GM21717 (cell line): ENCODE data around the gene TRMT44.
"Not testable (repeated sequence)": the region's sequence is repeated elsewhere in the genome, so short reads cannot be mapped to it uniquely, and the experiment has no call there.

Source experiments
- ATAC-seq: cut with Tn5 transposase; IDR thresholded peaks from one replicate; pipeline ENCODE4 v1.9.1; 2021; ENCODE audit warnings: mild to moderate bottlenecking, moderate library complexity; ENCODE audit not compliant: unreplicated experiment

Gene TRMT44

DNA sequence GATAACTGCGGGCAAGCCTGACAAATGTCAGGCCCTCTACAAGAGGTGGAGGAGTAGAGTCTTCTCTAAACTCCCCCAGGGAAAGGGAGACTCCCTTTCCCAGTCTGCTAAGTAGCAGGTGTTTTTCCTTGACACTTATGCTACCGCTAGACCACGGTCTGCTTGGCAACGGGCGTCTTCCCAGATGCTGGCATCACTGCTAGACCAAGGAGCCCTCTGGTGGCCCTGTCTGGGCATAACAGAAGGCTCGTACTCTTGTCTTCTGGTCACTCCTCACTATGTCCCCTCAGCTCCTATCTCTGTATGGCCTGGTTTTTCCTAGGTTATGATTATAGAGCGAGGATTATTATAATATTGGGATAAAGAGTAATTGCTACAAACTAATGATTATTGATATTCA lies 33.7 kb upstream of the TRMT44 start:
- not testable (repeated sequence) for ATAC-seq

DNA sequence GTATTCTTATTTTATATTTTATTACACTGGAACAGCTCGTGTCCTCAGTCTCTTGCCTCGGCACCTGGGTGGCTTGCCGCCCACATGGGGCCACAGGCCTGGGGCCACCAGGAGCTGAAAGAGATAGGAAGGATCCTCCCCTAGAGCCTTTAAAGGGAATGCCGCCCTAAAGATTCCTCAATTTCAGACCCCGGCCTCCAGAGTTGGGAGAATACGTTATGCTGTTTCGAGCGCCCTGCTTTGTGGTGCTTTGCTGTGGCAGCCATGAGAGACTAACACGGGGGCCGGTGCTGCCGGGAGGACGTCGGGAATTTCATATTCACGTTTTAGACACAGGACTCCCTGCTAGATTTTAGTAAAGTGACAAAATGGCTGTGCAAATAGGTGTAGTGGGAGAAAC lies 33.3 kb upstream of the TRMT44 start:
- ATAC-seq: no peak

DNA sequence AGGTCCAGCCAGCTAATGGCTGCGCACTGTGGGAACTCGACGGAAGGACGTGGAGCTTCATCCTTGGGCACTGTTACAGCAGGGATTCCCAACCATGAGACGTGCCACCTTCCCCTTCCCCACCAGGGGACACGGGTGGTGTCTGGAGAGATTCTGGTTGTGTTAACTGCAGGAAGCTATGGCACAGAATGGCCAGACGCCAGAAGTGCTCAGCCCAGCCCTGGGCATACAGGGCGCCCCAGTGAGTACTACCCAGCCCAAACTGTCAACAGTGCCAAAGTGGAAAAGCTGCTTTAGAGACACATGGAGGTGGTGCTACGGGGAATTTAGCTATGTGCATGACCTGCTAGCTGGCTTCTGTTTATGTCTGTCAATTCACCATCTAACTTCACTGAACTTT lies 32.8 kb upstream of the TRMT44 start:
- no peak for ATAC-seq

DNA sequence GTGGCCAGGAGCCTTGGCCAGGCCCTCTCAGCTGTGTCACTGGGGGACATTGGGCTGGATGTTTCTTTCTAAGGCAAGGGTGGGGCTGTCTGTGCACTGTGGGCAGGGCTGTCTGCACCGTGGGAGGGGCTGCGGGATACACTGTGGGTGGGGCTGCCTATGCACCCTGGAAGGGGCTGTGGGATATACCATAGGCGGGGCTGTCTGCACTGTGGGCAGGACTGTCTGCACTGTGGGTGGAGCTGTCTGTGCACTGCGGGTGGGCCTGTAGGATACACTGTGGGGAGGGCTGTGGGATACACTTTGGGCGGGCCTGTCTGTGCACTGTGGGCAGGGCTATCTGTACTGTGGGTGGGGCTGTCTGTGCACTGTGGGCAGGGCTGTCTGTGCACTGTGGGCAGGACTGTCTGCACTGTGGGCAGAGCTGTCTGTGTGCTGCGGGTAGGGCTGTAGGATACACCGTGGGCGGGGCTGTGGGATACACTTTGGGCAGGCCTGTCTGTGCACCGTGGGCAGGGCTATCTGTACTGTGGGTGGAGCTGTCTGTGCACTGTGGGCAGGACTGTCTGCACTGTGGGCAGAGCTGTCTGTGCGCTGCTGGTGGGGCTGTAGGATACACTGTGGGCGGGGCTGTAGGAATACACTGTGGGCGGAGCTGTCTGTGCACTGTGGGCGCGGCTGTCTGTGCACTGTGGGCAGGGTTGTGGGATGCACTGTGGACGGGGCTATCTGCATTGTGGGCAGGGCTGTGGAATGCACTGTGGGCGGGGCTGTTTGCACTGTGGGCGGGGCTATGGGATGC lies 31.1 kb upstream of the TRMT44 start:
- ATAC-seq: no peak

DNA sequence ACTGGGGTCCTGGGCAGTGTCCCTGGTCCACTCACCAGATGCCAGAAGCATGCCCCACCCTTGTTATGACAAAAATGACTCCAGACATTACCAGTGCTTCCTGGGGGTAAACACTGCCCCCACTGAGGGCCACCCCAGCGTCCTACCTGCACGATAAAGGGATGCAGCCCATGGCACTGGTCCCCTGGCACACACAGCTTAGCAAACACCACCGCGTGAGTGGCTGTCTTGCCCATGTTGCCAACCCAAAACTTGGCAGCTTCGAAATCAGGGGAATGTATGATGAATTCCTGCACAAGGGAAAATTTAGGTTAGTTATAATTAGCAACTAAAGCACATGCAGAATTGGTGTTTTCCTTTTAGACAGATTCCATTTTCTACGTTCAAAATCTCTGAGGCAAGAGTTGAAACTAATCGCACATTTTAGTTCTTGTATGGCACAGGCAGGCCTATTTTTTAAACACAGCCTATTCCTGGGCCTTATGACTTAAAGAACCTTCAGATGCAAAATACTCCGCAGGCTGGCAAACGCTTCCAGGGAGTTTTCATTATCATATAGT lies 30.4 kb upstream of the TRMT44 start:
- no peak for ATAC-seq

DNA sequence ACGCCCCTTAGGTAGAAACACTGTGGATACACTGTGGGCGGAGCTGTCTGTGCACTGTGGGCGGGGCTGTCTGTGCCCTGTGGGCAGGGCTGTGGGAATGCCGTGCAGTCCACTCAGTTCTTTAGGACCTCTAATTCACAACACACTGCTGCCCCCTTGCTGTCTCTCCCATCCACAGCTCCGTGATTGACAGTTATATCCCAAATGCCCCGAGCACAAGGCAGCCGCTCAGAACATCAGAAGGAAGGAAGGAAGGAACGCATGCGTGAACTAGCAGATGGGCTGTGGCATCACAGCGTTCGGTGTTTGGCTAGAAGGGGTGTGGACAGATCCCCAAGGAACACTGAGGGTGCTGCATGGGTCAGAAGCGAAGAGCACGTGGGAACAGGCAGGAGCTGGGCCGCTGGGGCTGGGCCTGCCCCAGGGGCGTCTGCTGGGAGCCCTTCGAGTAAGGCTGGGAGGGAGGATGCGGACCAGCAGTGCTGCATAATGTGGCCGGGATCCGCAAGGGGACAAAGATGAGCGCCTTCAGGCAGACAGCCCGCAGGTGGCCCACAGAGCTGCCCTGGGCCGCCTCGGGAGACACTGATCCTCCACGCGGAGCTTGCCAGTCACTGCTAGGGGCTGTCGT lies 29.8 kb upstream of the TRMT44 start:
- no peak for ATAC-seq

DNA sequence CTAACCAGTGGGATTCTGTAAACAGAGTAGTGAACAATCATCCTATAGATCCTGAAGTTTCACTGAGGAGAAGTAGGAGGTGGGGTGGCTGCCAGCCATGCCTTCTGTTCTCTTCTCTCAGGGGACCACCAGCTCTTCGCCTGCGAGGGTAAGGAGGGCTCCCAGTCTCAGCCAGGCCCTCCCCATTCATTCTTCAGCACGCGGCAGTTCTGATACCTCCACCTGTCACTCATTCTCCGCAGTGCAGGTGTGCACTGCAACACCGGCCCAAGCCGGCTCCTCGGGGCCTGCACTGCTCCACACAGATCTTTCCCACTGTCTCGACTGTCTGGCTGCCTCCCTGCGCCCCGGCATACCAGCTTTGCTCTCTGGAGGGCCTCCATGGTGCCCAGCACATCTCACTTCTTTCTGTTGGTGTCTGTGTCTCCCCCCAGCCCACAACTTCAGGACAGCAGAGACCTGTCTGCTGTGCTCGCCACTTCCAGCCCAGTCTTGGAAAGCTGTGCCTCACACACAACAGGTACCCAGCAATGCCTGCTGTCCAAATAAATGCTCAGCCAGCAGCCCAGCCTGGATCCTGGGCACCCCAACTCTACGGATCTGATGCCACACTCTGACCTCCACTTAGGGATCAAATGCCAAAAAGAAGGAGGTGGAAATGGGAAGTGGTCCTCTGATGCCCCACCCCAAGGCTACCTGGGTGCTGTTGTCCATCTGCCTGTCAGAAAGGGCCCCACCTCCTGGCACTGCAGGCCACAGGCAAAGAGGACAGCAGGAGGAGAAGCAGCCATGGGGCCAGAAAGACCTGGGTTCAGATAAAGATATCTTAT lies 29.0 kb upstream of the TRMT44 start:
- no peak for ATAC-seq

DNA sequence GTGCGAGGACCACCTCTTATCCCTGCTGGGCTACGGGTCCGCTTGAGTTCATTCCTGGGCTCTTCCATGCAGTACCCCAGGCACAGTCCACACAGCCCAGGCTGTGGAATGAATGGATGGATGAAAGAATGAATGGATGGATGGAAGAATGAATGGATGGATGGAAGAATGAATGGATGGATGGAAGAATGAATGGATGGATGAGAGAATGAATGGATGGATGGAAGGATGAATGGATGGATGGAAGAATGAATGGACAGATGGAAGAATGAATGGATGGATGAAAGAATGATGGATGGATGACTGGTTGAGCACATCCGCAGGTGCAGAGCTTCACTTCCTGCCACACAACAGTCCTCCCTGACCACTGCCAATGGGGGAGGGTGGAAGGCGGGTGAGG lies 28.3 kb upstream of the TRMT44 start:
- no peak for ATAC-seq

DNA sequence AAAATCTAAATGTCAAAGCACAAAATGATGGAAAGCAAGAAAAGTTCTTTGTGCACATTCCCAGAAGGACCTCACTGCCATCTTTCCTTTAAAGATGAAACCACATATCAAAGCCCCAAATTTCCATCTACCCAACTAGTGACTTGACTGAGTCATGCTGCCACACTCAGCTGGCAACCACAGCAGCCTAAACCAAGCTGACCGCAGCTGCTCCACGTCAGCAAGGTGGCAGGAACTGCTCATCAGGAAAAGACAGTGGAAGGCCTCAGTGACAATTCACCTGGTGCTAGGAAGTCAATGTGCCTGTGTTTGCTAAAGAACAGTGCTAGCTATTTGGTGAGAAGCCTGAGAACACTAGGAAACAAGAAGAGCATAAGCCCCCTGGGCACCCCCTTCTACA lies 26.2 kb upstream of the TRMT44 start:
- no peak for ATAC-seq

DNA sequence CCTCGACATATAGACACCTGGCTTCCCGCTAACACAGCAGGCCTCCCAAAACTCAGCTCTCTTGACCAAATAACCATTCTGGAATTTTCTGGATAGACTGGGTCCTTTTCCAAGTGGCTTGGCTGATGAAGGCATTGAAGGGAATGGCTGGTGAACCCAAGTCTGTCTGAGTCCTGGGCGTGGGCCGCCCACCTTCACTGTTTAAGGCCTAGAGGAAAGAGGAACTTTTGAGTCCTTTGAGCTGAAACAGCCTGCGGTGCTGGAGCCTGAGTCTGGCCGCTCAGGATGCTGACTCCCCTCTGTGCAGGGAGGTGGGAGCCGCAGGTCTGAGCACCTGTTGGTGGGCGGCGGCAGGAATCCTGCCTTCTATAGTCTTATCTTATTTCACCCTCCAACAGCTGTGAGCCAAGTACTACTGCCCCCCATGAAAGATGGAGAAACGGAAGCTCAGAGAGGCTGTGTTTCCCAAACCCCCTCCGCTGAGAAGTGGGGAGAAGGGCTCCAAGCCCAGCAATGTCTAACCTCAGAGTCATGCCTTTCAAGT lies 23.4 kb upstream of the TRMT44 start:
- no peak for ATAC-seq

DNA sequence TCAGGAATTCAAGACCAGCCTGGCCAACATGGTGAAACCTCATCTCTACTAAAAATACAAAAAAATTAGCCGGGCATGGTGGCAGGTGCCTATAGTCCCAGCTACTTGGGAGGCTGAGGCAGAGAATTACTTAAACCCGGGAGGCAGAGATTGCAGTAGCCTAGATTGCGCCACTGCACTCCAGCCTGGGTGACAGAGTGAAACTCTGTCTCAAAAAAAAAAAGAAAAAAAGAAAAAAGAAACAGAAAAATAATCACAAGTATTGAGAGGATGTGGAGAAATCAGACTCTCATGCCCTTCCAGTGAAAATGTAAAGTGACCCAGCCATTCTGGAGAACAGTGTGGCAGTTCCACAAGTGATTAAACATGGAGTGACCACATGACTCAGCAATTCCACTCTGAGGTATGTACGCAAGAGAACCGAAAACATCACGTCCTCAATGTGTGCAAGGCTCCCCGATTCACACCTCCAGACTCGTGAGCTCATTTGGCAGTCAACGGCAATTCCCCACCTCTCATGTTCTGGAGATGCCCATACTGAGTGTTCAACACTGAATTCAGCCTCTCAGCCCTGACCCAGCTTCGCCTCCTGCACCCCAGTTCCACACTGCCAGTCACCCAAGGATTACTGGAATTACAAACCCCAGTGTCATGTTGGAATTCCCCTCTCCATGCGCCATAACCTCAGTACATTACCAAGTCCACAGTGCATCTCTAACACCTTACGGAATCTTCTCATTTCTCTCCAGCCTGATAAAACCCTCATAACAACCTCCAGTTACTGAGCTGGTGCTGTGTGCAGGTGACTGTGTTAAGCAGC lies 21.1 kb upstream of the TRMT44 start:
- ATAC-seq: peak; percentile 88

DNA sequence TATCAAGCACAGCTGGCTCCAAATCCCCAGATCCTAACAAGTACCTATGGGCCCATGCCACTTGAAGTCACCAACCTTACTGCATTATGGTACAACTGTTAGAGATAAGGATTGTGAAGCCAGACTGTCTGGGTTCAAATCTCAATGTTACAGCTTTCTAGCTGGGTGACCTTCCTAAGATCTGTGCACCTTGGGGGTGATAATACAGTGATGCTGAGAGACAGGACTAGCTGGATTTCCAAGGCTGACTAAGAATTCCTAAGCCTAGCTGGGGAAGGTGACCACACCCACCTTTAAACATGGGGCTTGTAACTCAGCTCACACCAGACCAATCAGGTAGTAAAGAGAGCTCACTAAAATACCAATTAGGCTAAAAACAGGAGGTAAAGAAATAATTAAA lies 20.4 kb upstream of the TRMT44 start:
- ATAC-seq: not testable (repeated sequence)

DNA sequence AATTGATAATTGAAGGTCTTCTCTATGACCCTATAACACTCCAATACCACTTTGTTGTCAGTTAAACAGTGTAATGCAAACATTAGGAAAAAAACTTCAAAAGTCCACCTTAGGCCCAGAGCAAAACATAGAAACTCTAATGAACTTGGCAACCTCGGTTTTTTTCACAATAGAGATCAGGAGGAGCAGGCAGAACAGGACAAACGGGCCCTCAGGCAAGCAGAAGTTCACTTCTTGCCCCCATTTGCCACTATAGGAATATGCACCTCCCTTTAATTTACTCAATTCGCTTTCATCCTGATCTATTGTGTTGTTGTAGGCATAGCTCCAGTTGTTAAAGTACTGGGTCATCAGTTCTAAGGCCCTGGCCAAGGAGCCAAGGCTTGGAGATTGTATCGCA lies 18.2 kb upstream of the TRMT44 start:
- ATAC-seq: no peak

DNA sequence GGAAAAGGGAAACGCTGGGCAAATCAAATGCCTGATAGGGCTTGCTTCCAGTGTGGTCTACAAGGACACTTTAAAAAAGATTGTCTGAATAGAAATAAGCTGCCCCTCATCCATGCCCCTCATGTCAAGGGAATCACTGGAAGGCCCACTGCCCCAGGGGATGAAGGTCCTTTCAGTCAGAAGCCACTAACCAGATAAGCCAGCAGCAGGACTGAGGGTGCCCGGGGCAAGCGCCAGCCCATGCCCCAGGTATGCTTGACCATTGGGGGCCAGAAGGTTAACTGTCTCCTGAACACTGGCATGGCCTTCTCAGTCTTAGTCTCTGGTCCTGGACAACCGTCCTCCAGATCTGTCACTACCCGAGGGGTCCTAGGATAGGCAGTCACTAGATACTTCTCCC lies 17.8 kb upstream of the TRMT44 start:
- no peak for ATAC-seq

DNA sequence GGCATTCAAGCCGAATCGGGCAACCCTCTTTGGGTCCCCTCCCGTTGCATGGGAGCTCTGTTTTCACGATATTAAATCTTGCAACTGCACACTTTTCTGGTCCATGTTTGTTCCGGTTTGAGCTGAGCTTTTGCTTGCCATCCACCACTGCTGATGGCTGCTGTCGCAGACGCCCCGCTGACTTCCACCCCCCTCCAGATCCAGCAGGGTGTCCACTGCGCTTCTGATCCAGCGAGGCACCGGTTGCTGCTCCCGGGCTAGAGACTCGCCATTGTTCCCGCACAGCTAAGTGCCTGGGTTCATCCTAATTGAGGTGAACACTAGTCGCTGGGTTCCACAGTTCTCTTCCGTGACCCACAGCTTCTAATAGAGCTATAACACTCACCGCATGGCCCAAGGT lies 13.3 kb upstream of the TRMT44 start:
- no peak for ATAC-seq

DNA sequence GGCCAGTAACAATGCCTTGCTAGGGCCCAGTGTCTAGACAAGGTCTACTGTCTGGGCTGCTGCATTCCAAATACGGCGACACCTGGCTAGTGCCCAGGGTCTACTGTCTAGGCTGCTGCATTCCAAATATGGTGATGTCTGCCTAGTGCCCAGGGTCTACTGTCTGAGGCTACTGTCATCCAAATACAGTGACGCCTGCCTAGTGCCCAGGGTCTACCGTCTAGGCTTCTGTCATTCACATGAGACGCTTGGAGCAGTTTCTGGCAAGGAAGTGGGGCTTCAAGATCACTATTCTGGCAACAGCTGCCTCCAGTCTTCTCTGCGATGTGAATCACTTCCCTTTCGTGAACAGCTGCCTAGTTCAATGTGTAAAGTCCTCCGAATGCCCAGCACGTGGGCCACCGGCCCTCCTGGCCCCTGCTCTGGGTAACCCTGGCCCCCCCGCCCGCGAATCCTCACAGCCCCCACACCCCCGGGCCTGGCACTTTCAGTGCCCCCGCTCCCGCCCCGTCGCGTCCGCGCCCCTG lies 12.8 kb upstream of the TRMT44 start:
- peak; percentile 56 for ATAC-seq

DNA sequence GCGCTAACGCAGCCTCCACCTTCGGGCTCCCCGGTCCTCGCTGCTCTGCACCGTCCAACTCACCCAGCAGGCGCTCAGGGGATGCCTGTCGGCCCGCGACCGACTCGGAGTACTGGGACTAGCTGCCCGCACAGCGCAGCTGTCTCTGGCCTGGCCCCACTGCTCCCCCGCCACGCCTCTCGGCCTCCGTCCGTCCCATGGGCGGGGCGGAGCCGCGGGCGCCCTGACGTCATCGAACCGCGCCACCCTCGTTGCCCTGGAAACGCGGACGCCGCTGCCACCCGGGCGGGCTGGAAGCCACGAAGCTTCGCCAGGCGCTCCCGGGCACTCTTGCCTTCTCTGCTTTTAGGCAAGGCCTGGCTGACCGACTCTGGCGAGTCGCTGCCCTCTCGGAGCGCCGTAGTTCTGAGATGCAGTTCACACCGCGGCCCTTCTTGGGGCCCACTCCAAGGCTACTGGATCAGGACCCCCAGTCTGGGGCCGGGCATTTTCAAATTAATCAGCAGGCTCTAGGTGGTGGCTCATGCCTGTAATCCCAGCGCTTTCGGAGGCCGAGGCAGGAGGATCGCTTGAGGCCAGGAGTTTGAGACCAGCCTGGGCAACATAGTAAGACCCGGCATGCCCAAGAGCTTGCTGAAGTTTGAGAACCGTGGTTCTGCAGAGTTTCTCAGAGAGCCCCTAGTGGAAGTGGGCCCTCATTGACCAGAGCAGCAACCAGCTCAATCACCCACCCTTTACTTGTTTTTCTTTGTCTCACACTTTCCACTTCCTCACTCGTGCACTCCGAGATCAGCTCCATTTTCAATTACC lies 12.1 kb upstream of the TRMT44 start:
- peak; percentile 93 for ATAC-seq

DNA sequence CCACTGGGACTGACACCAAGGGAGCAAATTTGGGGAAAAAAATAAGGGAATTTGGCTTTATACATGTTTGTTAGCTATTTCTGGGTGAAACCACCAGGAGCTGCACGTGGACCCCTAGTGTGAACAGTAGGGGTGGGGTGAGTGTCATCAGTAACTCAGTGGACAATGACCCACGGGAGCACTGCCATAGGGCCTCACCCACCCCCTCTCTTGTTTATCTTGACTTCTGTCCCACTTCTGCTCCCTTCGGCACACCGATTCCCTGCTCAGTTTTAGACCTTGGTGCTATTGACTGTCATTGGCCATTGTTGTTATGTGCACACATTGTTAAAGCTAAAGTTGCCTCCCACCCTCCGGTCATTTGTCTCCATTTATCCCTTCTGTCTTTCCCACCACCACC lies 9.0 kb upstream of the TRMT44 start:
- ATAC-seq: no peak

DNA sequence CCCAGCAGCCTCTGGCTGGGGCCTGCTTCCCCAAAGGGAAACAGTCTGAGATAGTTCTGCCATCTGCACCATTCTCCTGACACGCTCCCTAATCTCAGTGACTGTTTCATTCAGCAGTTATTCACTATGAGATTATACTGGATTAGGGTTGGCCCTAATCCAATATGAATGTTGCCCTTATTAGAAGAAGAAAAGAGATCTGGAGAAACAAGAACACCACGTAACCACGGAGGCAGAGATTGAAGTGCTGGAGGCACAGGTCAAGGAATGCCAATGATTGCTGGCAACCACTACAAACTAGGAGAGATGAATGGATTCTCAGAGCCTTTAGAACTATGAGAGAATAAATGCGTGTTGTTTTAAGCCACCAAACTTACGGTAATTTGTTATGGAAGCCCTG lies 7.4 kb upstream of the TRMT44 start:
- ATAC-seq: no peak
